Endothelial cell of umbilical vein (primary cell): ENCODE results near the gene ADGRE3. TPM values are rescaled to one million over a fixed set of nuclear protein-coding genes. Genes with fewer than 3 reads are reported as not detected.

Experiments
- BruUV-seq: library from RNA; stranded (reverse); fragments of 400-500 nt; replicated peaks from 2 replicates; lab custom pipeline; 2021; lab: Mats Ljungman, UMichigan
- CTCF ChIA-PET: fragments of 300-600, 350-600 bp; sonication (Branson Sonifier 250); formaldehyde crosslinking; loops from one replicate; lab custom pipeline; 2021; ENCODE audit warnings: antibody characterized with exemption, inconsistent platforms; lab: Charles Lee
- POLR2A ChIA-PET: fragments of 300-600, 350-600 bp; sonication (Branson Sonifier 250); formaldehyde crosslinking; loops from one replicate; lab custom pipeline; 2021; ENCODE audit warnings: antibody characterized with exemption, inconsistent platforms; lab: Charles Lee
- DNase-seq: peaks from one replicate; pipeline ENCODE4 v3.0.0-alpha.2; 2011; ENCODE audit warnings: low read depth, low spot score
- FAIRE-seq: peaks from 2 replicates; lab custom pipeline; 2011; peaks lifted over from hg19 to GRCh38; lab: Jason Lieb, UNC
- H2AFZ ChIP-seq: 2 replicates; pipeline ENCODE4 v1.6.0; 2012; ENCODE audit warnings: low read depth, low read length, control low read depth, inconsistent platforms
- H3K27ac ChIP-seq: 2 replicates; pipeline ENCODE4 v1.5.1; 2011; ENCODE audit warnings: low read depth, mild to moderate bottlenecking, control low read depth, low read length, moderate library complexity; ENCODE audit not compliant: insufficient read depth
- H3K27me3 ChIP-seq, 2 experiments: 2 replicates each; pipeline versions ENCODE4 v1.6.0 to v1.6.1; 2011; ENCODE audit warnings: low read length in 2 of 2, mixed read lengths in 1 of 2; ENCODE audit not compliant: control insufficient read depth in 2 of 2, insufficient read depth in 2 of 2
- H3K36me3 ChIP-seq, 2 experiments: 2 replicates in 1 of 2; 3 replicates in 1 of 2; pipeline ENCODE4 v1.5.1; 2011; ENCODE audit warnings: low read length in 2 of 2, mild to moderate bottlenecking in 1 of 2, moderate library complexity in 1 of 2; ENCODE audit not compliant: control insufficient read depth in 2 of 2, insufficient read depth in 2 of 2; ENCODE audit errors: extremely low read depth in 1 of 2
- H3K4me1 ChIP-seq: 3 replicates; pipeline ENCODE4 v1.5.1; 2011; ENCODE audit warnings: mild to moderate bottlenecking, low read length; ENCODE audit not compliant: control insufficient read depth, insufficient read depth; ENCODE audit errors: extremely low read depth
- H3K4me2 ChIP-seq: 2 replicates; pipeline ENCODE4 v1.6.1; 2011; ENCODE audit warnings: low read length, control low read depth, mixed read lengths; ENCODE audit not compliant: insufficient read depth
- H3K4me3 ChIP-seq, 3 experiments: fragments of 200-600 bp in 1 of 3; sonication (generic), shearing (Covaris generic) in 1 of 3; replicated peaks in 1 of 3; 2 replicates each; pipeline ENCODE4 v1.5.1; 2011 to 2016; ENCODE audit warnings: control low read depth in 3 of 3, low read length in 3 of 3, mild to moderate bottlenecking in 2 of 3, inconsistent platforms in 1 of 3, low read depth in 1 of 3, moderate library complexity in 1 of 3; ENCODE audit not compliant: insufficient read depth in 1 of 3
- H3K79me2 ChIP-seq: 2 replicates; pipeline ENCODE4 v1.6.0; 2012; ENCODE audit warnings: low read length, inconsistent platforms; ENCODE audit not compliant: control insufficient read depth, insufficient read depth
- H3K9ac ChIP-seq: replicated peaks from 2 replicates; pipeline ENCODE3; 2011; ENCODE audit warnings: low read length, control low read depth; ENCODE audit not compliant: insufficient read depth; ENCODE audit errors: extremely low read depth
- H3K9me1 ChIP-seq: replicated peaks from 3 replicates; pipeline ENCODE4 v1.6.0; 2011; ENCODE audit warnings: mild to moderate bottlenecking, low read length; ENCODE audit not compliant: control insufficient read depth, insufficient read depth; ENCODE audit errors: extremely low read depth
- H3K9me3 ChIP-seq: replicated peaks from 2 replicates; pipeline ENCODE4 v1.5.1; 2012; ENCODE audit warnings: low read length, inconsistent platforms; ENCODE audit not compliant: control insufficient read depth, insufficient read depth
- H4K20me1 ChIP-seq: replicated peaks from 2 replicates; pipeline ENCODE3; 2011; ENCODE audit warnings: mild to moderate bottlenecking, low read length; ENCODE audit not compliant: control insufficient read depth, insufficient read depth; ENCODE audit errors: extremely low read depth
- CTCF ChIP-seq, 2 donors: IDR thresholded peaks; 1 replicate in 1 of 2; 2 replicates in 1 of 2; pipeline ENCODE4 v1.5.1; 2011; ENCODE audit warnings: low read length in 2 of 2, mild to moderate bottlenecking in 2 of 2, moderate library complexity in 2 of 2, control low read depth in 1 of 2, inconsistent platforms in 1 of 2, low read depth in 1 of 2; ENCODE audit not compliant: insufficient read depth in 1 of 2; ENCODE audit errors: extremely low read depth in 1 of 2
- EZH2 ChIP-seq: IDR thresholded peaks from 2 replicates; pipeline ENCODE4 v1.6.1; 2012; ENCODE audit warnings: borderline replicate concordance, low read depth, mild to moderate bottlenecking, moderate library complexity, low read length, inconsistent platforms; ENCODE audit not compliant: severe bottlenecking
- FOS ChIP-seq: IDR thresholded peaks from 2 replicates; pipeline ENCODE4 v1.6.1; 2011; ENCODE audit warnings: mild to moderate bottlenecking, low read length, moderate library complexity, borderline replicate concordance; ENCODE audit not compliant: insufficient read depth
- JUN ChIP-seq: IDR thresholded peaks from 2 replicates; pipeline ENCODE4 v1.6.1; 2011; ENCODE audit warnings: borderline replicate concordance, low read depth; ENCODE audit not compliant: insufficient read length, insufficient read depth
- MAX ChIP-seq: IDR thresholded peaks from 2 replicates; pipeline ENCODE4 v1.6.1; 2011; ENCODE audit not compliant: insufficient read depth, insufficient read length
- MYC ChIP-seq: IDR thresholded peaks from one replicate; pipeline ENCODE4 v1.6.1; 2011; ENCODE audit warnings: mild to moderate bottlenecking, low read depth, low read length
- POLR2A ChIP-seq: IDR thresholded peaks from 2 replicates; pipeline ENCODE4 v1.6.1; 2012; ENCODE audit warnings: low read depth, mild to moderate bottlenecking, control low read depth, low read length
- dilution Hi-C: fragments of 300-500 bp; cut with MboI; formaldehyde crosslinking; loops from one replicate; pipeline ENCODE4 v1.15.0; 2019; ENCODE audit warnings: low sequenced_read_pairs; ENCODE audit not compliant: extremely low pct_ligation_motif_present
- intact Hi-C: fragments of 100-400 bp; cut with micrococcal nuclease; formaldehyde crosslinking; loops from one replicate; pipeline ENCODE4 v1.10.0; 2022
- polyA plus RNA-seq, 4 experiments: library from polyadenylated mRNA; depleted of rRNA in 3 of 4; stranded (reverse) in 3 of 4; unstranded in 1 of 4; fragments of >200 nt; gene quantifications; 2 replicates each; pipeline versions ENCODE4 v1.2.1 to v1.2.3, GENCODE V29; 2011 to 2012; ENCODE audit warnings: missing spikeins in 1 of 4
- total RNA-seq: library from RNA; stranded (reverse); gene quantifications from 2 replicates; pipeline ENCODE4 v1.2.3, GENCODE V29; 2021

The ADGRE3 gene
- total and polyA plus RNA-seq, 2 donors (not counting 3 experiments of a cell fraction or from before 2014, with no cell fraction given) = not detected

GRCh38 chr19:14719162-14719561 is 44.5 kb upstream of the ADGRE3 start:
- dilution Hi-C loops = no loop called here
- Histone ChIP-seq H3K27me3 (no peaks in the 10 kb centered on the region), H3K9me3 (peaks cover 20% of the 10 kb centered on the region), H3K9me1 (no peaks in the 10 kb centered on the region), H2AFZ (no peak overlapping the region), H3K27ac (no peak overlapping the region), H3K79me2 (no peaks in the 10 kb centered on the region), H3K9ac (no peak overlapping the region), H4K20me1 (no peaks in the 10 kb centered on the region), H3K4me3 (no peak overlapping the region), H3K4me1 (no peaks in the 10 kb centered on the region), H3K36me3 (peaks cover 12 to 22% of the 10 kb centered on the region in 2 experiments), H3K4me2 (no peak overlapping the region)
- FAIRE-seq (no peak), DNase-seq (no peak)
- ChIA-PET POLR2A (no interaction called here), CTCF (no interaction called here)
- BruUV-seq = no TSS peak
- TF ChIP-seq MAX (no peak), FOS (no peak), POLR2A (no peak), MYC (no peak), JUN (no peak), CTCF (IDR thresholded peaks at IDR 0.05; ENCODE audit: extremely low read depth in 1 of 2, insufficient read depth in 1 of 2, low read depth in 1 of 2, low read length in 2 of 2) (no peak), EZH2 (no peak)
- intact Hi-C loops = no loop called here
